Gastrocnemius medialis (tissue), 4 donors: ENCODE measurements around the gene SLC35G6. TPM values are rescaled to one million over a fixed set of nuclear protein-coding genes. Genes with fewer than 3 reads are reported as not detected.
A peak's percentile ranks its signal among the peaks of the same experiment; 100 is the strongest.

Source experiments
- ATAC-seq, 2 donors: fragments of 150-250 bp; one replicate each; pipeline ENCODE4 v1.9.1; 2016
- DNase-seq, 2 donors: peaks; one replicate each; pipeline ENCODE4 v3.0.0-alpha.2; 2019
- H3K27ac ChIP-seq, 4 donors: fragments of 200-600 bp; sonication (generic); 1 replicate in 1 of 4; 2 replicates in 3 of 4; pipeline ENCODE4 v1.5.1; 2016 to 2018; ENCODE audit warnings: mild to moderate bottlenecking in 2 of 4, moderate library complexity in 1 of 4
- H3K27me3 ChIP-seq, 3 donors: fragments of 200-600 bp; sonication (generic) in 2 of 3; 1 replicate in 1 of 3; 2 replicates in 2 of 3; pipeline versions ENCODE4 v1.5.1 to v1.6.0; 2016 to 2019; ENCODE audit warnings: mild to moderate bottlenecking in 1 of 3, moderate library complexity in 1 of 3
- H3K36me3 ChIP-seq, 2 donors: fragments of 200-600 bp; sonication (generic) in 1 of 2; one replicate each; pipeline ENCODE4 v1.5.1; 2017 to 2018
- H3K4me1 ChIP-seq, 2 donors: fragments of 200-600 bp; sonication (generic) in 1 of 2; one replicate each; pipeline ENCODE4 v1.5.1; 2016 to 2017; ENCODE audit warnings: mild to moderate bottlenecking in 2 of 2
- H3K4me3 ChIP-seq, 4 donors: fragments of 200-600 bp; sonication (generic) in 3 of 4; 1 replicate in 1 of 4; 2 replicates in 3 of 4; pipeline ENCODE4 v1.5.1; 2016 to 2019; ENCODE audit warnings: mild to moderate bottlenecking in 2 of 4
- H3K9me3 ChIP-seq, 3 donors: fragments of 200-600 bp; sonication (generic) in 2 of 3; 1 replicate in 1 of 3; 2 replicates in 2 of 3; pipeline ENCODE4 v1.5.1; 2016 to 2019
- CTCF ChIP-seq, 5 experiments: fragments of 450-650 bp in 3 of 5; fragments of 200-600 bp in 2 of 5; sonication (generic) in 2 of 5; IDR thresholded peaks in 4 of 5; conservative IDR thresholded peaks in 1 of 5; 1 replicate in 4 of 5; 2 replicates in 1 of 5; pipeline ENCODE4 v1.5.1; 2016 to 2019; ENCODE audit warnings: antibody characterized with exemption in 5 of 5, mild to moderate bottlenecking in 3 of 5, moderate library complexity in 3 of 5
- POLR2A ChIP-seq, 2 donors: fragments of 450-650 bp; IDR thresholded peaks; one replicate each; pipeline ENCODE4 v1.6.1; 2017; ENCODE audit warnings: antibody characterized with exemption in 2 of 2, mild to moderate bottlenecking in 2 of 2, moderate library complexity in 2 of 2
- in situ Hi-C, 4 donors: fragments of 200-750 bp; cut with MboI; loops; one replicate each; pipeline versions ENCODE4 v1.15.0 to v1.8.0; 2017; ENCODE audit warnings: low sequenced_read_pairs in 4 of 4
- intact Hi-C: fragments of 100-400 bp; cut with DNase I; formaldehyde crosslinking; loops from one replicate; pipeline ENCODE4 v1.15.1; 2023; ENCODE audit warnings: low total_unique reads
- total RNA-seq, 4 donors: library from RNA; depleted of rRNA; stranded (reverse); fragments of >200 nt; gene quantifications; one replicate each; pipeline versions ENCODE4 v1.1.0 to v1.2.3, GENCODE V29; 2016

The SLC35G6 gene
- total RNA-seq, 4 donors from 2014 or later = not detected

GRCh38 chr17:7437369-7437863 is 43.8 kb upstream of the SLC35G6 start:
- DNase-seq (no peak), ATAC-seq (peak; percentile 1)
- Histone ChIP-seq H3K4me1 (peaks cover 35 to 57% of the 10 kb centered on the region in 2 donors), H3K27me3 (peaks cover 0 to 4% (median 0%) of the 10 kb centered on the region in 3 donors), H3K36me3 (no peaks in the 10 kb centered on the region), H3K9me3 (no peaks in the 10 kb centered on the region), H3K4me3 (peak overlapping the region; percentile 53 to 61 (median 55)), H3K27ac (peak overlapping the region; percentile 80 to 100 (median 94))
- in situ Hi-C loops = loop anchor here in 2 of 4 donors (5.0 to 25.0 kb wide), 2 partner anchors 50 to 125 kb away; partner anchors contain the start of genes SENP3 (in 1 of the 2) and TNFSF13 (in 1 of the 2)
- no peak for TF ChIP-seq CTCF (IDR thresholded peaks at IDR 0.05 in 4 of 5, conservative IDR thresholded peaks at IDR 0.05 in 1 of 5)
- no peak for TF ChIP-seq POLR2A (IDR thresholded peaks at IDR 0.05)
- intact Hi-C loops = loop anchor here (1.0 to 2.0 kb wide), 2 partner anchors 85 to 124 kb away; partner anchors contain the start of genes KCTD11 and SENP3

- TF ChIP-seq CTCF (IDR thresholded peaks at IDR 0.05 in 4 of 5, conservative IDR thresholded peaks at IDR 0.05 in 1 of 5) = no peak
- peak in 1 of 2 donors; percentile 45 for TF ChIP-seq POLR2A (IDR thresholded peaks at IDR 0.05)
- H3K4me3 ChIP-seq = peak overlapping the region; percentile 27 to 56 (median 54)
- DNase-seq (peak; percentile 54 to 59), ATAC-seq (no peak)
- H3K4me1 ChIP-seq = peaks cover 35 to 58% of the 10 kb centered on the region in 2 donors
- in situ Hi-C loops = loop anchor here in 2 of 4 donors (5.0 to 25.0 kb wide), 2 partner anchors 49 to 124 kb away; partner anchors contain the start of genes SENP3 (in 1 of the 2) and TNFSF13 (in 1 of the 2)
- H3K27me3 ChIP-seq = peaks cover 0 to 4% (median 0%) of the 10 kb centered on the region in 3 donors
- peak overlapping the region; percentile 14 to 100 (median 88) for H3K27ac ChIP-seq
- H3K9me3 ChIP-seq = no peaks in the 10 kb centered on the region
- H3K36me3 ChIP-seq = no peaks in the 10 kb centered on the region
- intact Hi-C loops = loop anchor here (1.0 to 2.0 kb wide), 2 partner anchors 85 to 123 kb away; partner anchors contain the start of genes KCTD11 and SENP3
Observed at GRCh38 chr17:7437950-7438614, 43.2 kb upstream of the SLC35G6 start.

- Histone ChIP-seq H3K9me3 (no peaks in the 10 kb centered on the region), H3K27ac (peak overlapping the region in 3 of 4 donors; percentile 80 to 100 (median 97)), H3K27me3 (peaks cover 0 to 4% (median 0%) of the 10 kb centered on the region in 3 donors), H3K4me3 (peak overlapping the region; percentile 27 to 62 (median 55)), H3K36me3 (no peaks in the 10 kb centered on the region), H3K4me1 (peaks cover 40 to 66% of the 10 kb centered on the region in 2 donors)
- DNase-seq = no peak
- in situ Hi-C loops = loop anchor here in 2 of 4 donors (5.0 to 25.0 kb wide), 2 partner anchors 48 to 123 kb away; partner anchors contain the start of genes SENP3 (in 1 of the 2) and TNFSF13 (in 1 of the 2)
- intact Hi-C loops = no loop called here
- TF ChIP-seq POLR2A (IDR thresholded peaks at IDR 0.05) = no peak
- no peak for TF ChIP-seq CTCF (IDR thresholded peaks at IDR 0.05 in 4 of 5, conservative IDR thresholded peaks at IDR 0.05 in 1 of 5)
- ATAC-seq = no peak
Observed at GRCh38 chr17:7438656-7439460, 42.4 kb upstream of the SLC35G6 start.

GRCh38 chr17:7439462-7440112 is 41.7 kb upstream of the SLC35G6 start, which contains the start of gene FGF11:
Gene FGF11 (plus strand): TSS chr17:7439512. CDS start chr17:7439621, 109 bp downstream.
- Histone ChIP-seq H3K9me3 (no peaks in the 10 kb centered on the region), H3K36me3 (no peaks in the 10 kb centered on the region), H3K4me1 (peaks cover 47 to 73% of the 10 kb centered on the region in 2 donors), H3K27ac (peak within 1 kb of the TSS; percentile 44 to 100 (median 88)), H3K4me3 (peak within 1 kb of the TSS; percentile 55 to 82 (median 62)), H3K27me3 (peaks cover 0 to 4% (median 0%) of the 10 kb centered on the region in 3 donors)
- in situ Hi-C loops = loop anchor here in 3 of 4 donors (5.0 to 25.0 kb wide), 3 partner anchors 38 to 123 kb away; partner anchors contain the start of genes SENP3 (in 1 of the 3), TNFSF13 (in 1 of the 3) and ZBTB4 (in 1 of the 3)
- TF ChIP-seq CTCF (IDR thresholded peaks at IDR 0.05 in 4 of 5, conservative IDR thresholded peaks at IDR 0.05 in 1 of 5) = no peak
- TF ChIP-seq POLR2A (IDR thresholded peaks at IDR 0.05) = no peak
- intact Hi-C loops = no loop called here
- DNase-seq (no peak), ATAC-seq (no peak)
